HepG2 (cell line): ENCODE results near the gene GNL3. TPM values are rescaled to one million over a fixed set of nuclear protein-coding genes. Genes with fewer than 3 reads are reported as not detected.
A peak's percentile ranks its signal among the peaks of the same experiment; 100 is the strongest.

Source experiments
- GATA4 ChIP-seq: sonication (generic); IDR thresholded peaks from 2 replicates; pipeline ENCODE4 v1.6.1; 2016; ENCODE audit warnings: antibody characterized with exemption, low read depth, borderline replicate concordance
- HNRNPLL ChIP-seq: fragments of 200-400 bp; formaldehyde crosslinking; IDR thresholded peaks from 2 replicates; pipeline ENCODE4 v1.6.1; 2017; ENCODE audit warnings: mild to moderate bottlenecking, low read depth, low read length; ENCODE audit not compliant: poor library complexity, severe bottlenecking
- MNT ChIP-seq: fragments of 450-650 bp; IDR thresholded peaks from 2 replicates; pipeline ENCODE4 v1.6.1; 2016
- MYNN ChIP-seq: sonication (generic); formaldehyde crosslinking; IDR thresholded peaks from 2 replicates; pipeline ENCODE4 v1.4.0; 2020; ENCODE audit warnings: mild to moderate bottlenecking, low read depth, missing genetic modification reagents
- NONO ChIP-seq, 2 experiments: fragments of 450-650 bp in 1 of 2; sonication (generic) in 1 of 2; formaldehyde crosslinking in 1 of 2; IDR thresholded peaks in 1 of 2; conservative IDR thresholded peaks in 1 of 2; 2 replicates each; pipeline versions ENCODE4 v1.6.1 to v1.8.0; 2017 to 2022; ENCODE audit warnings: mild to moderate bottlenecking in 1 of 2, missing genetic modification reagents in 1 of 2, moderate library complexity in 1 of 2
- SYNCRIP ChIP-seq: fragments of 200-400 bp; formaldehyde crosslinking; IDR thresholded peaks from 2 replicates; pipeline ENCODE4 v1.6.1; 2018; ENCODE audit warnings: mild to moderate bottlenecking, low read depth, low read length; ENCODE audit not compliant: insufficient read depth
- ZBTB25 ChIP-seq: IDR thresholded peaks from 2 replicates; pipeline ENCODE4 v1.6.1; 2018; ENCODE audit warnings: missing genetic modification reagents
- ZMAT5 ChIP-seq: sonication (generic); formaldehyde crosslinking; IDR thresholded peaks from 2 replicates; pipeline ENCODE4 v1.5.0; 2020; ENCODE audit warnings: mild to moderate bottlenecking, low read depth, missing genetic modification reagents, borderline replicate concordance
- ZNF530 ChIP-seq: sonication (generic); formaldehyde crosslinking; IDR thresholded peaks from 2 replicates; pipeline ENCODE4 v1.5.0; 2020; ENCODE audit warnings: low read depth, mild to moderate bottlenecking, missing genetic modification reagents
- ZNF556 ChIP-seq: sonication (generic); formaldehyde crosslinking; IDR thresholded peaks from 2 replicates; pipeline ENCODE4 v1.4.0; 2020; ENCODE audit warnings: mild to moderate bottlenecking, missing genetic modification reagents, borderline replicate concordance
- ZNF746 ChIP-seq: sonication (generic); formaldehyde crosslinking; IDR thresholded peaks from 2 replicates; pipeline ENCODE4 v1.8.0; 2022; ENCODE audit warnings: mild to moderate bottlenecking, missing genetic modification reagents
- polyA plus RNA-seq, 8 experiments: library from polyadenylated mRNA; depleted of rRNA in 3 of 8; stranded (reverse) in 7 of 8; unstranded in 1 of 8; fragments of >200 nt; fragmentation: Illumina TruSeq in 4 of 8; extraction: Trizol in 4 of 8; gene quantifications; 2 replicates each; pipeline versions ENCODE4 v1.2.1 to v1.2.3, GENCODE V29; 2011 to 2016; ENCODE audit warnings: low read depth in 4 of 8, missing spikeins in 1 of 8, mixed read lengths in 1 of 8; ENCODE audit not compliant: insufficient read depth in 1 of 8
- total RNA-seq, 5 experiments: library from RNA; depleted of rRNA; stranded (reverse); fragments of >200 nt; fragmentation: Illumina TruSeq; extraction: Trizol; gene quantifications; 2 replicates each; pipeline ENCODE4 v1.2.3, GENCODE V29; 2016; ENCODE audit warnings: low read depth in 1 of 5
- TF ChIP-seq, protein P1 (sequence below): sonication (generic); formaldehyde crosslinking; IDR thresholded peaks from 2 replicates; pipeline ENCODE4 v1.4.0; 2020; ENCODE audit warnings: missing genetic modification reagents, borderline replicate concordance
- TF ChIP-seq, protein P2 (sequence below): sonication (generic); formaldehyde crosslinking; IDR thresholded peaks from 2 replicates; pipeline ENCODE4 v1.5.1; 2020; ENCODE audit warnings: missing genetic modification reagents, mild to moderate bottlenecking, borderline replicate concordance
- TF ChIP-seq, protein P3 (sequence below): sonication (generic); formaldehyde crosslinking; IDR thresholded peaks from 2 replicates; pipeline ENCODE4 v1.4.0; 2020; ENCODE audit warnings: missing genetic modification reagents

Gene GNL3
- total and polyA plus RNA-seq, 2 of the 13 experiments (the other 11 are each of a cell fraction or from before 2014, with no cell fraction given) = 129 to 257 TPM

DNA sequence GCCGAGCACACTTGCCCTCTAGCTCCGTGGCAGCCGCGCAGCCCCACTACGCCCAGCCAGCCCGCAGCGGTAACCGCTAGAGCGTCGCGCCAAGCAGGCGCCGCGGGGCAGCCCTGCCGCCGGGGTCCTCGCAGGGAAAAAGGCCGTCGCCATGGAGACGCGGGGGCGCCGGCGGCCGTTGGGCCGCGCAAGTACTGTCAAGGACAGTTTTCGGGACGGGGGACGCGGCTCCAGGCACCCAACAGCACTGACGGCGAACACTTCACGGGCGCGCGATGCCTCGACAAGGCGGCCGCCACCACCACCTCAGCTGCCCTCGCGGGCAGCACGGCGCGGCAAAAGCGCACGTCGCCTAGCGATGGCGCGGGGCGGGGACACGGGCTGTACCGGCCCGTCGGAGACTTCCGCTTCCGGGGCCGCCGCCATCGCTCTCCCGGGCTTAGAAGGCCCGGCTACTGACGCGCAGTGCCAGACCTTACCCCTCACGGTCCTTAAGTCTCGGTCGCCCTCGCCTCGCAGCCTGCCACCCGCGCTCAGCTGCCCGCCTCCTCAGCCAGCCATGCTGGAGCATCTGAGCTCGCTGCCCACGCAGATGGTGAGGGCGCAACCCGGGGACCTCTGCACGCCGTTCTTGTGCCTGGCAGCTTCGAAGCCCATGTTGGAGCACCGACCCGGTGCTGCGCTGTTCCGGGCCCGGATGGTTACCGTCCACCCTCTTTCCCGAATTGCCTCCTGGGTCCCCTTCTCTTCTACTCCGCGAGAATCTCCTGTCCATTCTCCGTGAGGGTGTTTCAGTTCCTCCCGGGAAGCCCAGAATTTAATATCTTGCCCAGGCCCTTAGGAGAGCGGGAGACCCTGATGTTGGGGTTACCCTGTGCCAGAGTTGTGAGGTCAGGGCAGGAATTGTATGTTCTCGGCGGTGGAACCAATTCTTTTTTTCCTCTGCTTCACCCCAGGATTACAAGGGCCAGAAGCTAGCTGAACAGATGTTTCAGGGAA, 20.2 kb downstream of the GNL3 start, which contains the start of the genes GLT8D1 and SPCS1 (continued):
- TF ChIP-seq HNRNPLL (peak; percentile 76), SYNCRIP (no peak), ZMAT5 (CRISPR knock-in tag) (no peak), MNT (peak; percentile 51; the same call in 1 of the 2 replicates), GATA4 (peak; percentile 11; the same call in 1 of the 2 replicates), ZNF530 (CRISPR knock-in tag) (0 out of 2 replicates have a peak, but pooled peaks have one; percentile 20), ZNF556 (peak; percentile 67; the same call in 1 of the 2 replicates), MYNN (CRISPR knock-in tag) (peak; percentile 26; the same call in 1 of the 2 replicates), ZNF746 (CRISPR knock-in tag) (no peak), ZBTB25 (CRISPR knock-in tag) (peak; percentile 58; the same call in 1 of the 2 replicates), NONO (IDR thresholded peaks at IDR 0.05) (no peak), NONO (CRISPR knock-in tag; conservative IDR thresholded peaks at IDR 0.05) (peak; percentile 48; the same call in 1 of the 2 replicates)
- TF ChIP-seq, protein P1, sequence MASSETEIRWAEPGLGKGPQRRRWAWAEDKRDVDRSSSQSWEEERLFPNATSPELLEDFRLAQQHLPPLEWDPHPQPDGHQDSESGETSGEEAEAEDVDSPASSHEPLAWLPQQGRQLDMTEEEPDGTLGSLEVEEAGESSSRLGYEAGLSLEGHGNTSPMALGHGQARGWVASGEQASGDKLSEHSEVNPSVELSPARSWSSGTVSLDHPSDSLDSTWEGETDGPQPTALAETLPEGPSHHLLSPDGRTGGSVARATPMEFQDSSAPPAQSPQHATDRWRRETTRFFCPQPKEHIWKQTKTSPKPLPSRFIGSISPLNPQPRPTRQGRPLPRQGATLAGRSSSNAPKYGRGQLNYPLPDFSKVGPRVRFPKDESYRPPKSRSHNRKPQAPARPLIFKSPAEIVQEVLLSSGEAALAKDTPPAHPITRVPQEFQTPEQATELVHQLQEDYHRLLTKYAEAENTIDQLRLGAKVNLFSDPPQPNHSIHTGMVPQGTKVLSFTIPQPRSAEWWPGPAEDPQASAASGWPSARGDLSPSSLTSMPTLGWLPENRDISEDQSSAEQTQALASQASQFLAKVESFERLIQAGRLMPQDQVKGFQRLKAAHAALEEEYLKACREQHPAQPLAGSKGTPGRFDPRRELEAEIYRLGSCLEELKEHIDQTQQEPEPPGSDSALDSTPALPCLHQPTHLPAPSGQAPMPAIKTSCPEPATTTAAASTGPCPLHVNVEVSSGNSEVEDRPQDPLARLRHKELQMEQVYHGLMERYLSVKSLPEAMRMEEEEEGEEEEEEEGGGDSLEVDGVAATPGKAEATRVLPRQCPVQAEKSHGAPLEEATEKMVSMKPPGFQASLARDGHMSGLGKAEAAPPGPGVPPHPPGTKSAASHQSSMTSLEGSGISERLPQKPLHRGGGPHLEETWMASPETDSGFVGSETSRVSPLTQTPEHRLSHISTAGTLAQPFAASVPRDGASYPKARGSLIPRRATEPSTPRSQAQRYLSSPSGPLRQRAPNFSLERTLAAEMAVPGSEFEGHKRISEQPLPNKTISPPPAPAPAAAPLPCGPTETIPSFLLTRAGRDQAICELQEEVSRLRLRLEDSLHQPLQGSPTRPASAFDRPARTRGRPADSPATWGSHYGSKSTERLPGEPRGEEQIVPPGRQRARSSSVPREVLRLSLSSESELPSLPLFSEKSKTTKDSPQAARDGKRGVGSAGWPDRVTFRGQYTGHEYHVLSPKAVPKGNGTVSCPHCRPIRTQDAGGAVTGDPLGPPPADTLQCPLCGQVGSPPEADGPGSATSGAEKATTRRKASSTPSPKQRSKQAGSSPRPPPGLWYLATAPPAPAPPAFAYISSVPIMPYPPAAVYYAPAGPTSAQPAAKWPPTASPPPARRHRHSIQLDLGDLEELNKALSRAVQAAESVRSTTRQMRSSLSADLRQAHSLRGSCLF (CRISPR knock-in tag) = no peak
- TF ChIP-seq, protein P2, sequence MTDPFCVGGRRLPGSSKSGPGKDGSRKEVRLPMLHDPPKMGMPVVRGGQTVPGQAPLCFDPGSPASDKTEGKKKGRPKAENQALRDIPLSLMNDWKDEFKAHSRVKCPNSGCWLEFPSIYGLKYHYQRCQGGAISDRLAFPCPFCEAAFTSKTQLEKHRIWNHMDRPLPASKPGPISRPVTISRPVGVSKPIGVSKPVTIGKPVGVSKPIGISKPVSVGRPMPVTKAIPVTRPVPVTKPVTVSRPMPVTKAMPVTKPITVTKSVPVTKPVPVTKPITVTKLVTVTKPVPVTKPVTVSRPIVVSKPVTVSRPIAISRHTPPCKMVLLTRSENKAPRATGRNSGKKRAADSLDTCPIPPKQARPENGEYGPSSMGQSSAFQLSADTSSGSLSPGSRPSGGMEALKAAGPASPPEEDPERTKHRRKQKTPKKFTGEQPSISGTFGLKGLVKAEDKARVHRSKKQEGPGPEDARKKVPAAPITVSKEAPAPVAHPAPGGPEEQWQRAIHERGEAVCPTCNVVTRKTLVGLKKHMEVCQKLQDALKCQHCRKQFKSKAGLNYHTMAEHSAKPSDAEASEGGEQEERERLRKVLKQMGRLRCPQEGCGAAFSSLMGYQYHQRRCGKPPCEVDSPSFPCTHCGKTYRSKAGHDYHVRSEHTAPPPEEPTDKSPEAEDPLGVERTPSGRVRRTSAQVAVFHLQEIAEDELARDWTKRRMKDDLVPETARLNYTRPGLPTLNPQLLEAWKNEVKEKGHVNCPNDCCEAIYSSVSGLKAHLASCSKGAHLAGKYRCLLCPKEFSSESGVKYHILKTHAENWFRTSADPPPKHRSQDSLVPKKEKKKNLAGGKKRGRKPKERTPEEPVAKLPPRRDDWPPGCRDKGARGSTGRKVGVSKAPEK (CRISPR knock-in tag) = no peak
- TF ChIP-seq, protein P3, sequence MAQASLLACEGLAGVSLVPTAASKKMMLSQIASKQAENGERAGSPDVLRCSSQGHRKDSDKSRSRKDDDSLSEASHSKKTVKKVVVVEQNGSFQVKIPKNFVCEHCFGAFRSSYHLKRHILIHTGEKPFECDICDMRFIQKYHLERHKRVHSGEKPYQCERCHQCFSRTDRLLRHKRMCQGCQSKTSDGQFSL (CRISPR knock-in tag) = no peak
